GM23338 (cell line): Measurements from ENCODE around the gene DGKB.

Experiments used
- CREB1 ChIP-seq: fragments of 250-450 bp; sonication (Bioruptor Pico); IDR thresholded peaks from 2 replicates; pipeline ENCODE4 v1.5.0; 2020; ENCODE audit warnings: low read depth, mild to moderate bottlenecking, moderate library complexity
- CTCF ChIP-seq, 2 experiments: fragments of 200-600 bp in 1 of 2; sonication (generic) in 1 of 2; conservative IDR thresholded peaks; 2 replicates each; pipeline versions ENCODE4 v1.5.1 to v1.6.1; 2016 to 2017; ENCODE audit warnings: antibody characterized with exemption in 2 of 2, low read depth in 2 of 2, mild to moderate bottlenecking in 2 of 2, moderate library complexity in 1 of 2
- ETS1 ChIP-seq: IDR thresholded peaks from 2 replicates; pipeline ENCODE4 v1.6.1; 2016; ENCODE audit warnings: antibody characterized with exemption
- EZH2 ChIP-seq: fragments of 200-600 bp; sonication (generic); IDR thresholded peaks from one replicate; pipeline ENCODE4 v1.8.0; 2017; ENCODE audit warnings: antibody characterized with exemption, mild to moderate bottlenecking, low read depth; ENCODE audit not compliant: unreplicated experiment
- EZH2phosphoT487 ChIP-seq: fragments of 200-600 bp; sonication (generic); IDR thresholded peaks from one replicate; pipeline ENCODE4 v1.8.1; 2018; ENCODE audit warnings: antibody characterized with exemption; ENCODE audit not compliant: unreplicated experiment
- JUNB ChIP-seq: IDR thresholded peaks from one replicate; pipeline ENCODE4 v1.6.1; 2016; ENCODE audit warnings: antibody characterized with exemption; ENCODE audit not compliant: unreplicated experiment
- NANOG ChIP-seq: IDR thresholded peaks from 2 replicates; pipeline ENCODE4 v1.6.1; 2016; ENCODE audit warnings: antibody characterized with exemption, borderline replicate concordance
- POLR2AphosphoS5 ChIP-seq: IDR thresholded peaks from 2 replicates; pipeline ENCODE4 v1.6.1; 2016; ENCODE audit warnings: antibody characterized with exemption, low read depth
- REST ChIP-seq: IDR thresholded peaks from one replicate; pipeline ENCODE4 v1.6.1; 2018; ENCODE audit warnings: antibody characterized with exemption; ENCODE audit not compliant: unreplicated experiment
- STAT1 ChIP-seq: IDR thresholded peaks from one replicate; pipeline ENCODE4 v1.6.1; 2016; ENCODE audit warnings: antibody characterized with exemption; ENCODE audit not compliant: unreplicated experiment
- ZNF114 ChIP-seq: fragments of 250-450 bp; sonication (Bioruptor Pico); IDR thresholded peaks from 2 replicates; pipeline ENCODE4 v1.5.0; 2020; ENCODE audit warnings: mild to moderate bottlenecking, moderate library complexity
- ZNF331 ChIP-seq: fragments of 250-450 bp; sonication (Bioruptor Pico); IDR thresholded peaks from 2 replicates; pipeline ENCODE4 v1.5.0; 2020; ENCODE audit warnings: low read depth, mild to moderate bottlenecking, moderate library complexity

- TF ChIP-seq POLR2AphosphoS5 (no peak), CTCF (conservative IDR thresholded peaks at IDR 0.05; ENCODE audit: low read depth in 2 of 2) (no peak), EZH2 (no peak), EZH2phosphoT487 (no peak), JUNB (no peak), CREB1 (CRISPR knock-in tag) (no peak), REST (no peak), STAT1 (no peak), ZNF114 (CRISPR knock-in tag) (no peak), ETS1 (no peak), NANOG (no peak), ZNF331 (CRISPR knock-in tag) (no peak)
Measured at GRCh38 chr7:14158111-14158510, 744.4 kb downstream of the DGKB start.
